ENCODE results near the gene KAT8. TPM values are rescaled to one million over a fixed set of nuclear protein-coding genes. Genes with fewer than 3 reads are reported as not detected.

The KAT8 gene
- total and polyA plus RNA-seq, 9 of the 15 experiments (the other 6 are each of a cell fraction or from before 2014, with no cell fraction given) = 10.0 to 98.5 (median 76.4) TPM

DNA sequence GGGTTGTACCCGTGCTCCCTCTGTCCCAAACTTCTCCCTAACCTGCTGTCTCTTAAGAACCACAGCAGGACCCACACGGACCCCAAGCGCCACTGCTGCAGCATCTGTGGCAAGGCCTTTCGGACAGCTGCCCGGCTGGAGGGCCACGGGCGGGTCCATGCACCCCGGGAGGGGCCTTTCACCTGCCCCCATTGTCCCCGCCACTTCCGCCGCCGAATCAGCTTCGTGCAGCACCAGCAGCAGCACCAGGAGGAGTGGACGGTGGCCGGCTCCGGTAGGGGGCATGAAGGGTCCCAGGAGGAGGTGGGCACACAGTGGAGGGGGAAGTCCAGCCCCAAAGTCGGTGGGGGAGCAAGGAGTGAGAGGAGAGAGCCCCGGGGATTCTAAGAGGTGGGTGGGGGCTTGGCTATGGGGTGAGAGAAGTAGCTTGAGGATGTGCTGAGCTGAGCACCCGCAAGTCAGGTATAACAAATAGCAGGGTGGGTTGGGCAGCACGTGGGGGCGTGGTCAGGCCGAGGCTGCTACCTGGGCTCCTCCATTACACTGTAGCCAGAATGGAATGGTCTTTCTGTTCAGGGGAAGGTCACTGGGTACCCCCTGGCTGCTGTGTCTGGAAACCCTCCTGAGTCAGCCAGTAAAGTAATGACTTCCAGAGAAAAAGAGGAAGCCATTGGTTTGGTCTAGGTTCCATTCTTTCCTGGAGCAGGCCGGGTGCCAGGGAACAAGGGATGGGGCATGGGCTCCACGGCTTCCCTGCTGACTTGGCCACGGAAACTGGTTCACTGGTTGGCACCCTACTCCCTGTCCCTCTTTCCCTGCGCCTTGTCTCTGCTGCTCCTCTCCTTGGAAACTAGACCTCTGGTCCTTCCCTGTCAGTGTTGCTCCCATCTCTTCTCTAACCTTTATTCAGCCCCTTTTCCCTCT, 35.8 kb upstream of the KAT8 start:
- ChIA-PET POLR2A (interaction anchor here (0.6 to 0.8 kb wide), 2 partner anchors 8 to 99 kb away, joined by 3 read pairs; partner anchors contain the start of gene ZNF668), CTCF (ENCODE audit: low intra/inter-chr PET ratio) (no interaction called here)
- H3K27me3 ChIP-seq (ENCODE audit: control insufficient read depth in 2 of 2, insufficient read depth in 2 of 2, low read length in 2 of 2) = no peaks in the 10 kb centered on the region
- intact Hi-C loops (cut with micrococcal nuclease) (no loop called here), in situ Hi-C loops (cut with MboI) (no loop called here)
- ATAC-seq = no peak
- no peaks in the 10 kb centered on the region for H3K9me3 ChIP-seq (replicated peaks; ENCODE audit: control insufficient read depth, insufficient read depth, low read depth, low read length)
- peak overlapping the region in 1 of 2 experiments; percentile 80; a peak in 2 of 4 replicates for H3K9ac ChIP-seq (ENCODE audit: insufficient read depth in 1 of 2, low read depth in 2 of 2, low read length in 2 of 2)
- no TSS peak for BruUV-seq (replicated peaks)
- peaks cover 15% of the 10 kb centered on the region; the same call in 2 of the 3 replicates for H3K79me2 ChIP-seq (ENCODE audit: control insufficient read depth, insufficient read depth, low read length)
- H3K4me2 ChIP-seq (ENCODE audit: insufficient read depth, low read length) = no peak overlapping the region
- FAIRE-seq = no peak
- no peaks in the 10 kb centered on the region for H3K9me1 ChIP-seq (ENCODE audit: control insufficient read depth, insufficient read depth, low read length)
- no peak for DNase-seq (ENCODE audit: extremely low read depth in 1 of 4, low spot score in 3 of 4)
- H2AFZ ChIP-seq (ENCODE audit: low read depth, low read length) = no peak overlapping the region
- peaks cover 0 to 86% of the 10 kb centered on the region in 2 experiments; a peak in 3 of 5 replicates for H3K4me1 ChIP-seq (replicated peaks in 1 of 2; ENCODE audit: control insufficient read depth in 2 of 2, insufficient read depth in 2 of 2, low read length in 2 of 2)
- H3K27ac ChIP-seq (ENCODE audit: extremely low read depth, low read depth, low read length) = no peak overlapping the region
- H4K20me1 ChIP-seq (replicated peaks; ENCODE audit: control insufficient read depth, insufficient read depth, low read length) = 0 out of 2 replicates have a peak, but pooled peaks cover 5% of the 10 kb centered on the region
- H3K4me3 ChIP-seq = no peak overlapping the region
- peaks cover 75% of the 10 kb centered on the region for H3K36me3 ChIP-seq (ENCODE audit: control insufficient read depth, insufficient read depth, low read length)
- 83% methylated on average over 19 of the region's 26 CpGs for whole genome bisulfite sequencing (ENCODE audit: insufficient coverage, low coverage, missing lambda C conversion rate)
- TF ChIP-seq HNRNPH1 (optimal IDR thresholded peaks at IDR 0.05; ENCODE audit: low read depth, low read length) = no peak
- TF ChIP-seq ELF4 (CRISPR knock-in tag; IDR thresholded peaks at IDR 0.05) = no peak
- no peak for TF ChIP-seq RBM22 (IDR thresholded peaks at IDR 0.05; ENCODE audit: low read depth, low read length, poor library complexity, severe bottlenecking)
- TF ChIP-seq HLTF (IDR thresholded peaks at IDR 0.05) = no peak
- TF ChIP-seq SNRNP70 (optimal IDR thresholded peaks at IDR 0.05; ENCODE audit: low read depth, low read length) = no peak
- TF ChIP-seq, protein P1, sequence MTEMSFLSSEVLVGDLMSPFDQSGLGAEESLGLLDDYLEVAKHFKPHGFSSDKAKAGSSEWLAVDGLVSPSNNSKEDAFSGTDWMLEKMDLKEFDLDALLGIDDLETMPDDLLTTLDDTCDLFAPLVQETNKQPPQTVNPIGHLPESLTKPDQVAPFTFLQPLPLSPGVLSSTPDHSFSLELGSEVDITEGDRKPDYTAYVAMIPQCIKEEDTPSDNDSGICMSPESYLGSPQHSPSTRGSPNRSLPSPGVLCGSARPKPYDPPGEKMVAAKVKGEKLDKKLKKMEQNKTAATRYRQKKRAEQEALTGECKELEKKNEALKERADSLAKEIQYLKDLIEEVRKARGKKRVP (CRISPR knock-in tag; IDR thresholded peaks at IDR 0.05) = no peak
- TF ChIP-seq, protein P2, sequence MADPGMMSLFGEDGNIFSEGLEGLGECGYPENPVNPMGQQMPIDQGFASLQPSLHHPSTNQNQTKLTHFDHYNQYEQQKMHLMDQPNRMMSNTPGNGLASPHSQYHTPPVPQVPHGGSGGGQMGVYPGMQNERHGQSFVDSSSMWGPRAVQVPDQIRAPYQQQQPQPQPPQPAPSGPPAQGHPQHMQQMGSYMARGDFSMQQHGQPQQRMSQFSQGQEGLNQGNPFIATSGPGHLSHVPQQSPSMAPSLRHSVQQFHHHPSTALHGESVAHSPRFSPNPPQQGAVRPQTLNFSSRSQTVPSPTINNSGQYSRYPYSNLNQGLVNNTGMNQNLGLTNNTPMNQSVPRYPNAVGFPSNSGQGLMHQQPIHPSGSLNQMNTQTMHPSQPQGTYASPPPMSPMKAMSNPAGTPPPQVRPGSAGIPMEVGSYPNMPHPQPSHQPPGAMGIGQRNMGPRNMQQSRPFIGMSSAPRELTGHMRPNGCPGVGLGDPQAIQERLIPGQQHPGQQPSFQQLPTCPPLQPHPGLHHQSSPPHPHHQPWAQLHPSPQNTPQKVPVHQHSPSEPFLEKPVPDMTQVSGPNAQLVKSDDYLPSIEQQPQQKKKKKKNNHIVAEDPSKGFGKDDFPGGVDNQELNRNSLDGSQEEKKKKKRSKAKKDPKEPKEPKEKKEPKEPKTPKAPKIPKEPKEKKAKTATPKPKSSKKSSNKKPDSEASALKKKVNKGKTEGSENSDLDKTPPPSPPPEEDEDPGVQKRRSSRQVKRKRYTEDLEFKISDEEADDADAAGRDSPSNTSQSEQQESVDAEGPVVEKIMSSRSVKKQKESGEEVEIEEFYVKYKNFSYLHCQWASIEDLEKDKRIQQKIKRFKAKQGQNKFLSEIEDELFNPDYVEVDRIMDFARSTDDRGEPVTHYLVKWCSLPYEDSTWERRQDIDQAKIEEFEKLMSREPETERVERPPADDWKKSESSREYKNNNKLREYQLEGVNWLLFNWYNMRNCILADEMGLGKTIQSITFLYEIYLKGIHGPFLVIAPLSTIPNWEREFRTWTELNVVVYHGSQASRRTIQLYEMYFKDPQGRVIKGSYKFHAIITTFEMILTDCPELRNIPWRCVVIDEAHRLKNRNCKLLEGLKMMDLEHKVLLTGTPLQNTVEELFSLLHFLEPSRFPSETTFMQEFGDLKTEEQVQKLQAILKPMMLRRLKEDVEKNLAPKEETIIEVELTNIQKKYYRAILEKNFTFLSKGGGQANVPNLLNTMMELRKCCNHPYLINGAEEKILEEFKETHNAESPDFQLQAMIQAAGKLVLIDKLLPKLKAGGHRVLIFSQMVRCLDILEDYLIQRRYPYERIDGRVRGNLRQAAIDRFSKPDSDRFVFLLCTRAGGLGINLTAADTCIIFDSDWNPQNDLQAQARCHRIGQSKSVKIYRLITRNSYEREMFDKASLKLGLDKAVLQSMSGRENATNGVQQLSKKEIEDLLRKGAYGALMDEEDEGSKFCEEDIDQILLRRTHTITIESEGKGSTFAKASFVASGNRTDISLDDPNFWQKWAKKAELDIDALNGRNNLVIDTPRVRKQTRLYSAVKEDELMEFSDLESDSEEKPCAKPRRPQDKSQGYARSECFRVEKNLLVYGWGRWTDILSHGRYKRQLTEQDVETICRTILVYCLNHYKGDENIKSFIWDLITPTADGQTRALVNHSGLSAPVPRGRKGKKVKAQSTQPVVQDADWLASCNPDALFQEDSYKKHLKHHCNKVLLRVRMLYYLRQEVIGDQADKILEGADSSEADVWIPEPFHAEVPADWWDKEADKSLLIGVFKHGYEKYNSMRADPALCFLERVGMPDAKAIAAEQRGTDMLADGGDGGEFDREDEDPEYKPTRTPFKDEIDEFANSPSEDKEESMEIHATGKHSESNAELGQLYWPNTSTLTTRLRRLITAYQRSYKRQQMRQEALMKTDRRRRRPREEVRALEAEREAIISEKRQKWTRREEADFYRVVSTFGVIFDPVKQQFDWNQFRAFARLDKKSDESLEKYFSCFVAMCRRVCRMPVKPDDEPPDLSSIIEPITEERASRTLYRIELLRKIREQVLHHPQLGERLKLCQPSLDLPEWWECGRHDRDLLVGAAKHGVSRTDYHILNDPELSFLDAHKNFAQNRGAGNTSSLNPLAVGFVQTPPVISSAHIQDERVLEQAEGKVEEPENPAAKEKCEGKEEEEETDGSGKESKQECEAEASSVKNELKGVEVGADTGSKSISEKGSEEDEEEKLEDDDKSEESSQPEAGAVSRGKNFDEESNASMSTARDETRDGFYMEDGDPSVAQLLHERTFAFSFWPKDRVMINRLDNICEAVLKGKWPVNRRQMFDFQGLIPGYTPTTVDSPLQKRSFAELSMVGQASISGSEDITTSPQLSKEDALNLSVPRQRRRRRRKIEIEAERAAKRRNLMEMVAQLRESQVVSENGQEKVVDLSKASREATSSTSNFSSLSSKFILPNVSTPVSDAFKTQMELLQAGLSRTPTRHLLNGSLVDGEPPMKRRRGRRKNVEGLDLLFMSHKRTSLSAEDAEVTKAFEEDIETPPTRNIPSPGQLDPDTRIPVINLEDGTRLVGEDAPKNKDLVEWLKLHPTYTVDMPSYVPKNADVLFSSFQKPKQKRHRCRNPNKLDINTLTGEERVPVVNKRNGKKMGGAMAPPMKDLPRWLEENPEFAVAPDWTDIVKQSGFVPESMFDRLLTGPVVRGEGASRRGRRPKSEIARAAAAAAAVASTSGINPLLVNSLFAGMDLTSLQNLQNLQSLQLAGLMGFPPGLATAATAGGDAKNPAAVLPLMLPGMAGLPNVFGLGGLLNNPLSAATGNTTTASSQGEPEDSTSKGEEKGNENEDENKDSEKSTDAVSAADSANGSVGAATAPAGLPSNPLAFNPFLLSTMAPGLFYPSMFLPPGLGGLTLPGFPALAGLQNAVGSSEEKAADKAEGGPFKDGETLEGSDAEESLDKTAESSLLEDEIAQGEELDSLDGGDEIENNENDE (IDR thresholded peaks at IDR 0.05; ENCODE audit: low read depth, low read length) = no peak
- TF ChIP-seq ZBTB1 (CRISPR knock-in tag; IDR thresholded peaks at IDR 0.05; ENCODE audit: borderline replicate concordance, low read depth) = no peak
